Right lobe of liver (tissue), 4 donors: ENCODE data around the gene STK11IP.

Experiments
- POLR2A ChIP-seq: fragments of 450-650 bp; IDR thresholded peaks from one replicate; pipeline ENCODE4 v1.6.1; 2017; ENCODE audit warnings: antibody characterized with exemption, mild to moderate bottlenecking
- TF ChIP-seq, protein P1 (sequence below), 4 donors: fragments of 200-600 bp in 3 of 4; fragments of 450-650 bp in 1 of 4; IDR thresholded peaks; one replicate each; pipeline versions ENCODE4 v1.5.1 to v1.8.0; 2016 to 2022; ENCODE audit warnings: antibody characterized with exemption in 4 of 4, mild to moderate bottlenecking in 2 of 4
- donor health status: DM: no; HTN: no; CAD: no.
- donor health status: DM: no; HTN: no; CAD: no.
- donor health status: DM: no; HTN: yes; CAD: no.

DNA sequence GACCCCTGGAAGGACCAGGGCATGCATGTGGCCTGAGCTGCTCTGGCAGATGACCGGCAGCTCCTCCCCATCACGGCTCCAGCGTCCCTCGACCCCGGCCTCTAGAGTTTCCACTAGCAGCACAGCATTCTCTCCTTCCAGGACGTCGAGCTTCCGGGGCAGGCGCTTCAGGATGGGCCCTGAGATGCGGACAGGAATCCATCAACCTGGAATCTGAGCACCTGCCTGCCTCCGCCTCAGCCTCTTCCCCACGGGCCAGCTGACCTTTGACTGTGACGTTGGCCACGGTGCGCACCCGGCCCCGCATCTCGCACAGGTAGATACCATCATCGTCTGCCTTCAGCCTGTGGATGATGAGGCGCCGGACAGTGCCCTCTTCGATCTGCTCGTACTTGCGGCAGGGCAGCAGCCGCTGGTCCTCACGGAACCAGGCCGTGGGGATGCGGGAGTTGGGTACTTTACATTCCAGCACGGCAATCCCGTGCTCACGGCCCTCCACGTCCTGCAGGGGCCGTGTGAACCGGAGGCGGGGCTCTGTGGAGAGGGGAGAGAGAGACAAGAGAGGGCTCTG, 29.8 kb upstream of the STK11IP start:
- TF ChIP-seq, protein P1, sequence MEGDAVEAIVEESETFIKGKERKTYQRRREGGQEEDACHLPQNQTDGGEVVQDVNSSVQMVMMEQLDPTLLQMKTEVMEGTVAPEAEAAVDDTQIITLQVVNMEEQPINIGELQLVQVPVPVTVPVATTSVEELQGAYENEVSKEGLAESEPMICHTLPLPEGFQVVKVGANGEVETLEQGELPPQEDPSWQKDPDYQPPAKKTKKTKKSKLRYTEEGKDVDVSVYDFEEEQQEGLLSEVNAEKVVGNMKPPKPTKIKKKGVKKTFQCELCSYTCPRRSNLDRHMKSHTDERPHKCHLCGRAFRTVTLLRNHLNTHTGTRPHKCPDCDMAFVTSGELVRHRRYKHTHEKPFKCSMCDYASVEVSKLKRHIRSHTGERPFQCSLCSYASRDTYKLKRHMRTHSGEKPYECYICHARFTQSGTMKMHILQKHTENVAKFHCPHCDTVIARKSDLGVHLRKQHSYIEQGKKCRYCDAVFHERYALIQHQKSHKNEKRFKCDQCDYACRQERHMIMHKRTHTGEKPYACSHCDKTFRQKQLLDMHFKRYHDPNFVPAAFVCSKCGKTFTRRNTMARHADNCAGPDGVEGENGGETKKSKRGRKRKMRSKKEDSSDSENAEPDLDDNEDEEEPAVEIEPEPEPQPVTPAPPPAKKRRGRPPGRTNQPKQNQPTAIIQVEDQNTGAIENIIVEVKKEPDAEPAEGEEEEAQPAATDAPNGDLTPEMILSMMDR (IDR thresholded peaks at IDR 0.05): no peak
- TF ChIP-seq POLR2A: no peak
